GM23248 (cell line): ENCODE data around the gene SUPT5H. TPM values are rescaled to one million over a fixed set of nuclear protein-coding genes. Genes with fewer than 3 reads are reported as not detected.
"Not testable (repeated sequence)": the region's sequence is repeated elsewhere in the genome, so short reads cannot be mapped to it uniquely, and the experiment has no call there.

ENCODE experiments used
- DNase-seq: peaks from one replicate; pipeline ENCODE4 v3.0.0-alpha.2; 2015
- H2AFZ ChIP-seq: fragments of 200-600 bp; sonication (generic); 2 replicates; pipeline ENCODE4 v1.6.1; 2016; ENCODE audit warnings: antibody characterized with exemption
- H3F3A ChIP-seq: fragments of 200-600 bp; sonication (generic); 2 replicates; pipeline ENCODE4 v1.6.1; 2016; ENCODE audit warnings: mild to moderate bottlenecking, antibody characterized with exemption, mixed run types; ENCODE audit not compliant: insufficient read depth
- H3K27ac ChIP-seq: fragments of 200-600 bp; sonication (generic); 2 replicates; pipeline ENCODE4 v1.5.1; 2016; ENCODE audit warnings: mild to moderate bottlenecking
- H3K27me3 ChIP-seq: fragments of 200-600 bp; sonication (generic); replicated peaks from 2 replicates; pipeline ENCODE4 v1.6.1; 2016; ENCODE audit warnings: mild to moderate bottlenecking; ENCODE audit not compliant: insufficient read depth
- H3K36me3 ChIP-seq: fragments of 200-600 bp; sonication (generic); 2 replicates; pipeline ENCODE4 v1.6.1; 2016; ENCODE audit warnings: low read depth, mild to moderate bottlenecking
- H3K4me1 ChIP-seq: fragments of 200-600 bp; sonication (generic); 2 replicates; pipeline ENCODE4 v1.6.1; 2016; ENCODE audit warnings: mild to moderate bottlenecking; ENCODE audit not compliant: insufficient read depth
- H3K4me2 ChIP-seq: fragments of 200-600 bp; sonication (generic); one replicate; pipeline ENCODE4 v1.6.1; 2016; ENCODE audit warnings: mild to moderate bottlenecking; ENCODE audit not compliant: unreplicated experiment
- H3K4me3 ChIP-seq: fragments of 200-600 bp; sonication (generic); 2 replicates; pipeline ENCODE4 v1.5.1; 2016; ENCODE audit warnings: mild to moderate bottlenecking
- H3K79me2 ChIP-seq: fragments of 200-600 bp; sonication (generic); 2 replicates; pipeline ENCODE4 v1.6.1; 2016; ENCODE audit warnings: mild to moderate bottlenecking; ENCODE audit not compliant: insufficient read depth
- H3K9ac ChIP-seq: fragments of 200-600 bp; sonication (generic); 2 replicates; pipeline ENCODE4 v1.6.1; 2016; ENCODE audit warnings: mild to moderate bottlenecking
- H3K9me2 ChIP-seq: fragments of 200-600 bp; sonication (generic); 2 replicates; pipeline ENCODE4 v1.6.1; 2016; ENCODE audit warnings: mixed run types, mild to moderate bottlenecking, moderate library complexity; ENCODE audit not compliant: insufficient read depth
- H3K9me3 ChIP-seq: fragments of 200-600 bp; sonication (generic); one replicate; pipeline ENCODE4 v1.6.1; 2017; ENCODE audit warnings: low read depth
- H4K20me1 ChIP-seq: fragments of 200-600 bp; sonication (generic); 2 replicates; pipeline ENCODE4 v1.6.0; 2016; ENCODE audit not compliant: insufficient read depth
- EZH2 ChIP-seq: fragments of 200-600 bp; sonication (generic); IDR thresholded peaks from 2 replicates; pipeline ENCODE4 v1.6.1; 2018; ENCODE audit warnings: antibody characterized with exemption, mild to moderate bottlenecking; ENCODE audit not compliant: insufficient read depth, poor library complexity, severe bottlenecking
- EZH2phosphoT487 ChIP-seq: fragments of 200-600 bp; sonication (generic); IDR thresholded peaks from 2 replicates; pipeline ENCODE4 v1.6.1; 2018; ENCODE audit warnings: antibody characterized with exemption, moderate library complexity, mild to moderate bottlenecking, low read depth; ENCODE audit not compliant: insufficient read depth
- WGBS, 2 experiments: methylation state at CpG; one replicate each; pipeline ENCODE4 v1.1.6; 2015 to 2017; ENCODE audit warnings: low lambda C conversion rate in 2 of 2, low coverage in 1 of 2; ENCODE audit errors: missing lambda C conversion rate in 2 of 2; 5-methylcytosine and 5-hydroxymethylcytosine counted together
- in situ Hi-C: fragments of 300-500 bp; cut with MboI; formaldehyde crosslinking; loops from 2 replicates; pipeline ENCODE4 v1.15.0; 2020
- polyA plus RNA-seq: library from polyadenylated mRNA; unstranded; fragments of >200 nt; fragmentation: Nextera tagmentation; extraction: Ambion mirVana; gene quantifications from 2 replicates; pipeline ENCODE4 v1.2.1, GENCODE V29; 2016
- total RNA-seq: library from RNA; depleted of rRNA; stranded (reverse); fragments of >200 nt; shearing (Covaris generic); gene quantifications from 2 replicates; pipeline ENCODE4 v1.2.3, GENCODE V29; 2014

Gene SUPT5H
- total and polyA plus RNA-seq, 2 experiments from 2014 or later = 76.5 to 125 TPM

DNA sequence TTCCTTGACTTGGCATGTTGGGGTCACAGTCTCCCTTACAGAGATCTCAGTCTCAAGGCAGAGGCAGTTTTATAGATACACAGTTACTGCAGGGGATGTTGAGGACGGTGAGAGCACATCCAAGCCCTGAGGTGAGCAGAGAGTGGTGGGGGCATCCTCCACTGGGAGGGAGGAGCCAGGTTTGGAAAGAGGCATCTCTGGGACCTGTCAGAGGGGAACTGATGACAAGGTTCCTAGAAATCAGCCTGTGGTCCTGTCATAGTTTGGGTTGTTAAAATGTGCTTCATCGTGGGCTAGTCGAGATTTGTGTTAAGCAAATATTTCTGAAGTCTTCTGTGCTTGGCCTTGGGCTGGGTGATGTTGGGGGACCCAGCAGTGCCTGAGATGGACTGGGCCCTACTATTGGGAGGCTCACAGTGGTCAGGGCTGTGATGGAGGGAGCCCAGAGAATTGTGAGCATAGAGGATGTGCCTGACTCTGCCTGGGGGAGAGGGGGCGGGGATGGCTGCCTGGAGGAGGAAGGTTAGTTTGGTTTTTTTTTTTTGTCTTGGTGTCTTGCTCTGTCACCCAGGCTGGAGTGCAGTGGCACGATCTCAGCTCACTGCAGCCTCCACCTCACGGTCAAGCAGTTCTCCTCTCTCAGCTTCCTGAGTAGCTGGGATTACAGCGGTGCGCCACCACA lies 3.9 kb downstream of the SUPT5H start:
- Histone ChIP-seq H3F3A (peaks cover 8% of the 10 kb centered on the region), H3K79me2 (peaks cover 98% of the 10 kb centered on the region), H3K4me1 (peaks cover 25% of the 10 kb centered on the region), H3K9me2 (no peaks in the 10 kb centered on the region), H3K4me2 (no peak overlapping the region), H2AFZ (no peak overlapping the region), H3K27ac (no peak overlapping the region), H4K20me1 (peaks cover 9% of the 10 kb centered on the region; the same call in 1 of the 2 replicates), H3K9me3 (no peaks in the 10 kb centered on the region), H3K9ac (no peak overlapping the region), H3K36me3 (peaks cover 7% of the 10 kb centered on the region; the same call in 1 of the 2 replicates), H3K4me3 (no peak overlapping the region), H3K27me3 (no peaks in the 10 kb centered on the region)
- no peak for DNase-seq
- TF ChIP-seq EZH2phosphoT487 = no peak
- TF ChIP-seq EZH2 = no peak
- WGBS, 2 experiments = 96% methylated on average over 8 of the region's 8 CpGs
- in situ Hi-C loops = no loop called here

GRCh38 chr19:39451257-39451656 lies 5.9 kb downstream of the SUPT5H start:
- H3K79me2 ChIP-seq = peaks cover 100% of the 10 kb centered on the region
- H3F3A ChIP-seq, H3K9me2 ChIP-seq, H3K27me3 ChIP-seq, H2AFZ ChIP-seq, H3K9ac ChIP-seq, DNase-seq, H3K9me3 ChIP-seq, in situ Hi-C loops, H3K27ac ChIP-seq, H3K4me2 ChIP-seq, H3K4me3 ChIP-seq, H4K20me1 ChIP-seq: not testable (repeated sequence)
- WGBS, 2 experiments = 94% methylated on average over 8 of the region's 8 CpGs
- H3K36me3 ChIP-seq = peaks cover 13% of the 10 kb centered on the region
- H3K4me1 ChIP-seq = peaks cover 24% of the 10 kb centered on the region

DNA sequence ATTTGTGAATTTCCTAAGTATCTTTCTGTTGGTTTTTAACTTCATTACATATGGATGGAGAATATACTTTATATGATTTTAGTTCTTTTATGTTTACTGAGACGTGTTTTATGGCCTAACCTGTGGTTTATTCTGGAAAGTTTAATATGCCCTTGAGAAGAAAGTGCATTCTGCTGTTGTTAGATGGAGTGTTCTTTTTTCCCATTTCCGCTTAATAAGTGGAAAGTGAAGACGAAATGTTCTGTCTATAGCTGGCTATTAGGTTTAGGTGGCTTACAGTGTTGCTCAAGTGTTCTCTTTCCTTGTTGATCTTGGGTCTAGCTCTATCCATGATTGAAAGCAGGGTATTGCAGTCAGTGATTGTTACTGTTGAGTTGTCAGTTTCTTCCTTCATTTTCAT lies 18.0 kb downstream of the SUPT5H start:
- Histone ChIP-seq H3K9me3 (no peaks in the 10 kb centered on the region), H3K79me2 (peaks cover 60% of the 10 kb centered on the region), H3K9me2 (no peaks in the 10 kb centered on the region), H3K4me2 (no peak overlapping the region), H4K20me1 (no peaks in the 10 kb centered on the region), H3K4me3 (no peak overlapping the region), H3K36me3 (peaks cover 25% of the 10 kb centered on the region; the same call in 1 of the 2 replicates), H3K9ac (no peak overlapping the region), H3F3A (no peaks in the 10 kb centered on the region), H3K27ac (no peak overlapping the region), H2AFZ (no peak overlapping the region), H3K4me1 (no peaks in the 10 kb centered on the region), H3K27me3 (no peaks in the 10 kb centered on the region)
- in situ Hi-C loops = no loop called here
- WGBS, 2 experiments = 70 to 73% methylated on average over 3 of the region's 3 CpGs
- DNase-seq = no peak
- TF ChIP-seq EZH2phosphoT487 (no peak), EZH2 (no peak)

DNA sequence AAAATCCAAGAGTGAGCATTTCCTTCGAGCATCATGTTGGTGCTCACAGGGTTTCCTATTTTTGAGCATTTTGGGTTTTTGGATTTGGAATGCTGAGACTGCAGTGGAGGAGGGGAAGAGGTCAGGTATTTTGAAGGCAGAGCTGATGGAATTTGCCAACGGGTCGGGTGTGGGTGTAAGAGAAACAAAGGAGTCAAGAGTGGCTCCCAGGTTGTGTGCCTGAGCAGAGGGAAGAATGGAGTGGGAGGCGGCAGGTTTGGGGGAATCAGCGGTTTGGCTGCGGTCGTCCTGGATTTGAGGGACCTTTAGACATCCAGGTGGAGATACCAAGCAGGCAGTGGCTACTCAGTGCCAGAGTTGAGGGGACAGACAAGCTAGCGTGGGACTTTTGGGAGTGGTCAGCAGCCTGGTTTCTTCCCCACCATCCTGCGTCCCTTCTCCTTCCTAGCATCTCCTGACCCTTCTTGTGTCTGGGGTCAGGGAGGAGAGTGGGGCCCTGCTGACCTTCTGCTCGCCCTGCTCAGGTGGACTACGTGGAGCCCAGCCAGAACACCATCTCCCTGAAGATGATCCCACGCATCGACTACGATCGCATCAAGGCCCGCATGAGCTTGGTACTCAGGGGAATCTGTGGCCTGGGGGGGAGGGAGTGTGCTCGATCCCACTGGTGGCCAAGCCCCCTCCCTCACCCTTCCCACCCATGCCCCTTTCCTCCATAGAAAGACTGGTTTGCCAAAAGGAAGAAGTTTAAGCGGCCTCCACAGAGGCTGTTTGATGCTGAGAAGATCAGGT lies 20.8 kb downstream of the SUPT5H start:
- Histone ChIP-seq H3K27ac (no peak overlapping the region), H3K27me3 (no peaks in the 10 kb centered on the region), H3K36me3 (peaks cover 16% of the 10 kb centered on the region; the same call in 1 of the 2 replicates), H2AFZ (no peak overlapping the region), H3K4me1 (no peaks in the 10 kb centered on the region), H3K9me3 (no peaks in the 10 kb centered on the region), H4K20me1 (no peaks in the 10 kb centered on the region), H3F3A (no peaks in the 10 kb centered on the region), H3K79me2 (peaks cover 43% of the 10 kb centered on the region), H3K4me3 (no peak overlapping the region), H3K4me2 (no peak overlapping the region), H3K9me2 (no peaks in the 10 kb centered on the region), H3K9ac (no peak overlapping the region)
- in situ Hi-C loops = no loop called here
- WGBS, 2 experiments = 94 to 97% methylated on average over 15 to 18 of the region's 18 CpGs
- TF ChIP-seq EZH2 (no peak), EZH2phosphoT487 (no peak)
- DNase-seq = no peak
